Measurements from ENCODE around the gene BBX.

The BBX gene

DNA sequence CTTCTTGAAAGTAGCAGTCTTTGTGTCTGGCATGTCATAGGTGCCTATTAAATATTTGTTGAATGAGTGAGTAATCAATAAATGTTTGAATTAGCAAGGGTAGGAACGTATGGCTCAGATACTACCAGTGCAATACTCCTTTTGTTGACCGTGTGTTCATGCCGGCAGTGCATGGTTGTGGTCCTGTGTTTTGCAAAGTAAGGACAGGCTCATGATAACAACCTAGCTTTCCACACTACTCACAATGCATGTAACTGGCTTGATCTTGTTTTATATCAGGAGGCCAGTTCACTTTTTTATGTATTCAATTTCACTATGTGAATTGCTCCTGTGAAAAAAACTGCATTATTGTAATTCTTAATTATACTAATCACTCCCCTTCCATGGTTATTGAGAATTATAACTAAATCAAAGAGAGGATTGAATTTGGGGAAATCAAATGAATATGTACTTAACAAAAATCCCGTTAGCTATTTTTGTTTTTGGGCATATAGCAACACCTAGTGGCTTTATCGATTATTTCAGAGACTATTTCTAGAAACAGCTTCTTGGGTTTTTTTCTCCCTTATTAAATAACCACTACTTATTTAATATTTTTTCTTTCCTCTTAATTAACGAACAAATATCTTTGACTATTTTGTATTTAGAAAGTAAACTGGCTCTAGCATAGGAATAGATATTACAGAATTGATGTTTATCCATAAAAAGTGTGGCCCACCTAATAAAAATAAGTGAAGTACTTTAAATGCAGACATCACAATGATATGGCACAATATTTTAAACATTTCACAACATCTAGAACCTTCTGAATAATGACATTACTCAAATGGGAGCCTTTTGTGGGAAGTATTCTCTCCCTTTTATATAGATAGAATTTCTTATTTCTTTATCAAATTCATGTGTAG lies 218.5 kb downstream of the BBX start:
- Histone ChIP-seq H3K9ac (ENCODE audit: low read depth, low read length, poor library complexity) (no peak overlapping the region), H3K14ac (ENCODE audit: low read length) (no peak overlapping the region), H3K23ac (ENCODE audit: low read depth, low read length, poor library complexity) (no peak overlapping the region), H2AK5ac (ENCODE audit: low read depth, low read length) (no peak overlapping the region), H4K8ac (ENCODE audit: low read depth, low read length) (no peak overlapping the region), H3K27ac (replicated peaks; ENCODE audit: low read length) (no peak overlapping the region), H3K4me1 (ENCODE audit: control insufficient read depth in 2 of 2, insufficient read depth in 1 of 2, low read depth in 1 of 2, low read length in 2 of 2) (peaks cover 6 to 10% of the 10 kb centered on the region in 2 donors), H2AFZ (ENCODE audit: low read length) (no peak overlapping the region), H2BK15ac (ENCODE audit: low read length) (no peak overlapping the region), H3K36me3 (replicated peaks in 1 of 2; ENCODE audit: control insufficient read depth in 2 of 2, insufficient read depth in 2 of 2, low read length in 2 of 2) (peaks cover 0 to 6% of the 10 kb centered on the region in 2 donors), H4K91ac (ENCODE audit: low read depth, low read length, poor library complexity) (no peak overlapping the region), H2BK5ac (ENCODE audit: low read length) (no peak overlapping the region), H2BK12ac (ENCODE audit: low read length) (no peak overlapping the region), H3K27me3 (ENCODE audit: control insufficient read depth in 3 of 3, insufficient read depth in 3 of 3, low read depth in 1 of 3, low read length in 3 of 3) (no peaks in the 10 kb centered on the region), H2BK120ac (ENCODE audit: low read depth, low read length) (no peak overlapping the region), H3K18ac (ENCODE audit: low read length) (no peak overlapping the region), H3K4ac (ENCODE audit: low read length) (no peak overlapping the region), H3K9me3 (replicated peaks in 1 of 2; ENCODE audit: control insufficient read depth in 2 of 2, insufficient read depth in 1 of 2, low read depth in 1 of 2, low read length in 2 of 2) (no peaks in the 10 kb centered on the region), H3K4me2 (ENCODE audit: insufficient read depth, low read length, poor library complexity, severe bottlenecking) (no peak overlapping the region), H3K4me3 (ENCODE audit: low read length in 2 of 2) (no peak overlapping the region), H3K79me1 (ENCODE audit: low read depth, low read length) (no peaks in the 10 kb centered on the region)
- DNase-seq (ENCODE audit: low spot score): no peak
- WGBS, 2 donors (ENCODE audit: extremely low coverage in 2 of 2, insufficient read length in 2 of 2, insufficient replicate concordance in 1 of 2): 100% methylated on average over 1 of the region's 6 CpGs; no CpG with 5 or more reads in 1 of the 2 donors

DNA sequence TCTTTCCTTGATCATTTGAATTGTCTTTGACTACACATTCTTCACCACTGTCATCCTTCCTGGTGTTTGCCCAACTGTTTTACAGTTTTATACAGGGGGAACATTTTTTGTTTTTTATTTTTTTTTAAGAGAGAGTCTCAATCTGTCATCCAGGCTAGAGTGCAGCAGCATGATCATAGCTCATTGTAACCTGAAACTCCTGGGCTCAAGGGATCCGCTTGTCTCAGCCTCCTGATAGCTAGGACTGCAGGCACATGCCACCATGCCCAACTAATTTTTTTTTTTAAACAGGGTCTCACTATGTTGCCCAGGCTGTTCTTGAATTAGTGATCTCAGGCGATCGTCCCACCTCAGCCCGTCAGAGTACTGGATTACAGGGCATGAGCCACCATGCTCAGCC lies 222.6 kb downstream of the BBX start:
- WGBS, 2 donors (ENCODE audit: extremely low coverage in 2 of 2, insufficient read length in 2 of 2, insufficient replicate concordance in 1 of 2): no CpG with 5 or more reads among the region's 4 CpGs
- Histone ChIP-seq H3K79me1 (ENCODE audit: low read depth, low read length) (no peaks in the 10 kb centered on the region), H2BK5ac (ENCODE audit: low read length) (no peak overlapping the region)

GRCh38 chr3:107752202-107752990 lies 229.6 kb downstream of the BBX start:
- Histone ChIP-seq H2BK15ac (ENCODE audit: low read length) (no peak overlapping the region), H4K91ac (ENCODE audit: low read depth, low read length, poor library complexity) (no peak overlapping the region), H2BK120ac (ENCODE audit: low read depth, low read length) (no peak overlapping the region), H3K18ac (ENCODE audit: low read length) (no peak overlapping the region), H3K4me3 (ENCODE audit: low read length in 2 of 2) (no peak overlapping the region), H2BK5ac (ENCODE audit: low read length) (no peak overlapping the region), H3K4me2 (ENCODE audit: insufficient read depth, low read length, poor library complexity, severe bottlenecking) (no peak overlapping the region), H3K79me1 (ENCODE audit: low read depth, low read length) (no peaks in the 10 kb centered on the region), H4K8ac (ENCODE audit: low read depth, low read length) (no peak overlapping the region), H2BK12ac (ENCODE audit: low read length) (no peak overlapping the region), H2AFZ (ENCODE audit: low read length) (no peak overlapping the region), H3K9ac (ENCODE audit: low read depth, low read length, poor library complexity) (no peak overlapping the region), H3K27me3 (ENCODE audit: control insufficient read depth in 3 of 3, insufficient read depth in 3 of 3, low read depth in 1 of 3, low read length in 3 of 3) (no peaks in the 10 kb centered on the region), H3K4ac (ENCODE audit: low read length) (no peak overlapping the region), H3K9me3 (replicated peaks in 1 of 2; ENCODE audit: control insufficient read depth in 2 of 2, insufficient read depth in 1 of 2, low read depth in 1 of 2, low read length in 2 of 2) (no peaks in the 10 kb centered on the region), H3K36me3 (replicated peaks in 1 of 2; ENCODE audit: control insufficient read depth in 2 of 2, insufficient read depth in 2 of 2, low read length in 2 of 2) (peaks cover 0 to 27% of the 10 kb centered on the region in 2 donors), H3K4me1 (ENCODE audit: control insufficient read depth in 2 of 2, insufficient read depth in 1 of 2, low read depth in 1 of 2, low read length in 2 of 2) (no peaks in the 10 kb centered on the region), H2AK5ac (ENCODE audit: low read depth, low read length) (no peak overlapping the region), H3K27ac (replicated peaks; ENCODE audit: low read length) (no peak overlapping the region), H3K23ac (ENCODE audit: low read depth, low read length, poor library complexity) (no peak overlapping the region), H3K14ac (ENCODE audit: low read length) (no peak overlapping the region)
- no peak for DNase-seq (ENCODE audit: low spot score)
- no CpG with 5 or more reads among the region's 3 CpGs for WGBS, 2 donors (ENCODE audit: extremely low coverage in 2 of 2, insufficient read length in 2 of 2, insufficient replicate concordance in 1 of 2)

More for the DNA sequence above, 222.6 kb downstream of the BBX start:
- peaks cover 0 to 19% of the 10 kb centered on the region in 2 donors for H3K36me3 ChIP-seq (replicated peaks in 1 of 2; ENCODE audit: control insufficient read depth in 2 of 2, insufficient read depth in 2 of 2, low read length in 2 of 2)
- H3K4me1 ChIP-seq (ENCODE audit: control insufficient read depth in 2 of 2, insufficient read depth in 1 of 2, low read depth in 1 of 2, low read length in 2 of 2): peaks cover 4 to 6% of the 10 kb centered on the region in 2 donors
- H4K91ac ChIP-seq (ENCODE audit: low read depth, low read length, poor library complexity): no peak overlapping the region
- H2AK5ac ChIP-seq (ENCODE audit: low read depth, low read length): no peak overlapping the region
- DNase-seq (ENCODE audit: low spot score): no peak
- H4K8ac ChIP-seq (ENCODE audit: low read depth, low read length): no peak overlapping the region
- no peak overlapping the region for H2BK12ac ChIP-seq (ENCODE audit: low read length)
- no peak overlapping the region for H3K23ac ChIP-seq (ENCODE audit: low read depth, low read length, poor library complexity)
- no peak overlapping the region for H3K4me2 ChIP-seq (ENCODE audit: insufficient read depth, low read length, poor library complexity, severe bottlenecking)
- no peaks in the 10 kb centered on the region for H3K27me3 ChIP-seq (ENCODE audit: control insufficient read depth in 3 of 3, insufficient read depth in 3 of 3, low read depth in 1 of 3, low read length in 3 of 3)
- no peak overlapping the region for H3K4me3 ChIP-seq (ENCODE audit: low read length in 2 of 2)
- no peak overlapping the region for H3K14ac ChIP-seq (ENCODE audit: low read length)
- H3K4ac ChIP-seq (ENCODE audit: low read length): no peak overlapping the region
- no peak overlapping the region for H2BK120ac ChIP-seq (ENCODE audit: low read depth, low read length)
- no peak overlapping the region for H2AFZ ChIP-seq (ENCODE audit: low read length)
- no peak overlapping the region for H3K9ac ChIP-seq (ENCODE audit: low read depth, low read length, poor library complexity)
- H3K18ac ChIP-seq (ENCODE audit: low read length): no peak overlapping the region
- no peak overlapping the region for H2BK15ac ChIP-seq (ENCODE audit: low read length)
- H3K9me3 ChIP-seq (replicated peaks in 1 of 2; ENCODE audit: control insufficient read depth in 2 of 2, insufficient read depth in 1 of 2, low read depth in 1 of 2, low read length in 2 of 2): no peaks in the 10 kb centered on the region
- no peak overlapping the region for H3K27ac ChIP-seq (replicated peaks; ENCODE audit: low read length)

DNA sequence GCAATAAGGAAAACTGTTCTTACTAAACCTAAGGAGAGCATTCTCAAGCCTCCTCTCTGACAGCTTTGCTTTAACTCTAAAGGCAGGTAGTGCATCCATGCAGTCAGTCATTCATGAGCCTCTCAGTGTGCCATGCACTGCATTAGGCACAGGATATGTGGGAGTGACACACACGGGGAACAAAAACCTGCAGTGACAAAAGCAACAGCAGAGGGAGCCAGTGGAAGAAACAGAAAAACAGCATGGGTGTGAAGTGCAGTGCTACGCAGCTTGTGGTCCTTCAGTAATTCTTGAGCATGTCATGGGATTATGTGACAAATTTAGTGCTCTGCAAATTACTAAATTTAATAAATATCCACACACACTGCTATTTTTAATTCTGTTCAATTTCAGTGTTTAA lies 230.7 kb downstream of the BBX start:
- H4K91ac ChIP-seq (ENCODE audit: low read depth, low read length, poor library complexity): no peak overlapping the region
- no peak overlapping the region for H3K4me2 ChIP-seq (ENCODE audit: insufficient read depth, low read length, poor library complexity, severe bottlenecking)
- H2BK12ac ChIP-seq (ENCODE audit: low read length): no peak overlapping the region
- H3K36me3 ChIP-seq (replicated peaks in 1 of 2; ENCODE audit: control insufficient read depth in 2 of 2, insufficient read depth in 2 of 2, low read length in 2 of 2): peaks cover 0 to 24% of the 10 kb centered on the region in 2 donors
- H2AK5ac ChIP-seq (ENCODE audit: low read depth, low read length): no peak overlapping the region
- peak; percentile 30 for DNase-seq (ENCODE audit: low spot score)
- no peak overlapping the region for H2BK120ac ChIP-seq (ENCODE audit: low read depth, low read length)
- no peak overlapping the region for H3K18ac ChIP-seq (ENCODE audit: low read length)
- no peak overlapping the region for H3K27ac ChIP-seq (replicated peaks; ENCODE audit: low read length)
- H2BK15ac ChIP-seq (ENCODE audit: low read length): no peak overlapping the region
- H3K4ac ChIP-seq (ENCODE audit: low read length): no peak overlapping the region
- no peak overlapping the region for H3K23ac ChIP-seq (ENCODE audit: low read depth, low read length, poor library complexity)
- H3K79me1 ChIP-seq (ENCODE audit: low read depth, low read length): no peaks in the 10 kb centered on the region
- H3K9ac ChIP-seq (ENCODE audit: low read depth, low read length, poor library complexity): no peak overlapping the region
- H4K8ac ChIP-seq (ENCODE audit: low read depth, low read length): no peak overlapping the region
- no peak overlapping the region for H3K4me3 ChIP-seq (ENCODE audit: low read length in 2 of 2)
- no peak overlapping the region for H2AFZ ChIP-seq (ENCODE audit: low read length)
- no peaks in the 10 kb centered on the region for H3K27me3 ChIP-seq (ENCODE audit: control insufficient read depth in 3 of 3, insufficient read depth in 3 of 3, low read depth in 1 of 3, low read length in 3 of 3)
- H3K4me1 ChIP-seq (ENCODE audit: control insufficient read depth in 2 of 2, insufficient read depth in 1 of 2, low read depth in 1 of 2, low read length in 2 of 2): no peaks in the 10 kb centered on the region
- no peaks in the 10 kb centered on the region for H3K9me3 ChIP-seq (replicated peaks in 1 of 2; ENCODE audit: control insufficient read depth in 2 of 2, insufficient read depth in 1 of 2, low read depth in 1 of 2, low read length in 2 of 2)
- H3K14ac ChIP-seq (ENCODE audit: low read length): no peak overlapping the region
- WGBS, 2 donors (ENCODE audit: extremely low coverage in 2 of 2, insufficient read length in 2 of 2, insufficient replicate concordance in 1 of 2): no CpG with 5 or more reads among the region's 2 CpGs
- H2BK5ac ChIP-seq (ENCODE audit: low read length): no peak overlapping the region
